Choroid plexus epithelial cell (primary cell): Measurements from ENCODE around the gene LDLRAP1.
A peak's percentile ranks its signal among the peaks of the same experiment; 100 is the strongest.

Experiments
- DNase-seq: peaks from one replicate; pipeline ENCODE4 v3.0.0-alpha.2; 2010; ENCODE audit warnings: low read depth
- H3K4me3 ChIP-seq: 2 replicates; pipeline ENCODE4 v1.5.1; 2011; ENCODE audit warnings: low read depth, mild to moderate bottlenecking, control low read depth, low read length, moderate library complexity
- TF ChIP-seq, protein P1 (sequence below): conservative IDR thresholded peaks from 2 replicates; pipeline ENCODE4 v1.5.1; 2011; ENCODE audit warnings: low read depth, mild to moderate bottlenecking, control low read depth, inconsistent platforms, low read length, moderate library complexity

Gene LDLRAP1

GRCh38 chr1:25556791-25557476 is 13.5 kb downstream of the LDLRAP1 start:
- peak; percentile 74 for DNase-seq
- TF ChIP-seq, protein P1, sequence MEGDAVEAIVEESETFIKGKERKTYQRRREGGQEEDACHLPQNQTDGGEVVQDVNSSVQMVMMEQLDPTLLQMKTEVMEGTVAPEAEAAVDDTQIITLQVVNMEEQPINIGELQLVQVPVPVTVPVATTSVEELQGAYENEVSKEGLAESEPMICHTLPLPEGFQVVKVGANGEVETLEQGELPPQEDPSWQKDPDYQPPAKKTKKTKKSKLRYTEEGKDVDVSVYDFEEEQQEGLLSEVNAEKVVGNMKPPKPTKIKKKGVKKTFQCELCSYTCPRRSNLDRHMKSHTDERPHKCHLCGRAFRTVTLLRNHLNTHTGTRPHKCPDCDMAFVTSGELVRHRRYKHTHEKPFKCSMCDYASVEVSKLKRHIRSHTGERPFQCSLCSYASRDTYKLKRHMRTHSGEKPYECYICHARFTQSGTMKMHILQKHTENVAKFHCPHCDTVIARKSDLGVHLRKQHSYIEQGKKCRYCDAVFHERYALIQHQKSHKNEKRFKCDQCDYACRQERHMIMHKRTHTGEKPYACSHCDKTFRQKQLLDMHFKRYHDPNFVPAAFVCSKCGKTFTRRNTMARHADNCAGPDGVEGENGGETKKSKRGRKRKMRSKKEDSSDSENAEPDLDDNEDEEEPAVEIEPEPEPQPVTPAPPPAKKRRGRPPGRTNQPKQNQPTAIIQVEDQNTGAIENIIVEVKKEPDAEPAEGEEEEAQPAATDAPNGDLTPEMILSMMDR, result no peak
- no peak overlapping the region for H3K4me3 ChIP-seq

DNA sequence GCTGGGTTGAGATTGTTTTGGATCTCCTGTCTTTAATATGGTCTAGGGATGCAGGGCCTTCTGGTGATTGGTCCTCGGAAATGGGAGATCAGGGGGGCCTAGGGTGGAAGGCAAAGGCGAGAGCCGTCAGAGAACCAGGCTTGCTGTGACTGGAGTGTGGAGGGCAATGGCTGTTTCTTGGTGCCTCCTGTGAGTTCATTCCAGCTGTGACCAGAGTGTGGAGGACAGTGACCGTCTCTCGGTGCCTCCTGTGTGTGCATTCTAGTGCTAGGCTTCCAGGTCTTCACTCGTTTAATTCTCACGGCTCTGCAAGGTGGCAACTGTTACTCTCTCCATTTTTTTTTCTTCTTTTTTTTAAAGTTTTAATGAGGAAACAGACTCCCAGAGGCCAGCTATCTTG is 14.1 kb downstream of the LDLRAP1 start:
- TF ChIP-seq, protein P1, result no peak
- DNase-seq, result no peak
- H3K4me3 ChIP-seq, result no peak overlapping the region

- DNase-seq, result no peak
- TF ChIP-seq, protein P1, result no peak
Measured at GRCh38 chr1:25559031-25559430, 15.6 kb downstream of the LDLRAP1 start.

GRCh38 chr1:25560001-25560400 is 16.6 kb downstream of the LDLRAP1 start:
- no peak for DNase-seq
- TF ChIP-seq, protein P1, result no peak
- H3K4me3 ChIP-seq, result no peak overlapping the region

More at GRCh38 chr1:25559031-25559430, 15.6 kb downstream of the LDLRAP1 start:
- H3K4me3 ChIP-seq, result no peak overlapping the region

DNA sequence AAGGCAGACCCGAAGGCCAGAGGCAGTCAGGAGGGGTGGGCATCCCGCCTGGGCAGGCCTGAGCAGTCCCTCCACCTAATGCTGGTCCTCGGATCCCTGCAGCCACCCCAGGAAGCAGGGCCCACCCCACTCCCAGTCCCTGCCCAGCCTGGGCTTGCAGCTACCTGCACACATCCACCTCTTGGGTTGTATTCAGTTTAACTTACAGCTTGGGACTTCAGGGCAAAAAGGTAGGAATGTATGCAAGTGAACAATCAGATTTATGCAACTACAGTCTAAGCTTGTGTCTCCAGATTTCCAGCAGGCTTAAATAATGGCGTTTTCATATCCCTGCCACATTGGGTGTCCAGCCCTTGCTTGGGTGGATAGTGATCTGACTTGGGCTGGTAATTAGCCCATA is 17.4 kb downstream of the LDLRAP1 start:
- DNase-seq, result no peak
- H3K4me3 ChIP-seq, result no peak overlapping the region
- TF ChIP-seq, protein P1, result no peak

DNA sequence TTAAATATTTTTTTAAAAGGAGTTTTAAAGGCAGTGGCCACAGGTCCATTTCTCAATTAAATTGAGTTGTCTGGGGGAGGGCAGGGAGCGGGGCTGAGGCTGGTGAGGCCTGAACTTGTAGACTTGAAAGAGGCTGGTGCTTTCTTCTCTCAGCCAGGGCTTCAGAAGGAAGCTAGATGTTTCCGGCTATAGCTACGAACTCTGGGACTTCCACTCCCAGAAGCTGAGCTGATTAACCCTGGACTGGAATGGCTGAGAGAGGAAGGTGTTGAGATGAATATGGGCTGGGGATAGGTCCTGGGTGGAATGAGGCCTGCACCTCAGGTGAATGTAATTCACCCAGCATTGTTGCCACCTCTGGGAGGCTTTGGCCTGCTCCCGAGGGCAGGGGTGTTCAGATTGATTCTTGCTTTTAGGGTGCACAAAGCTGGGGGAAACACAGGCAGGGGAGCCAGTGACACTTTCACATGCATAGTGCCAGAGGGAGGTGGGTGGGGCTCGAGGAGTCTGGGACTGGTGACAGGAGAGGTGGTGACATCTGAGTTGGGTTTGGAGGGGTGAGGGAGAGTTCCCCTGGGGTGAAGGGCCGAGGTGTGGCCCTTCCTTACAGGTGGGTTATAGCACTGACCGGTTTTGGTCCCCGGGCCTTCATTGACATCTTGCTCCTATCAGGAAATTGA is 18.2 kb downstream of the LDLRAP1 start:
- no peak for DNase-seq
- no peak overlapping the region for H3K4me3 ChIP-seq
- TF ChIP-seq, protein P1, result no peak
